Left lung (tissue), 10 donors: Measurements from ENCODE around the gene CDC42EP5. TPM values are rescaled to one million over a fixed set of nuclear protein-coding genes. Genes with fewer than 3 reads are reported as not detected.

Experiments used
- ATAC-seq: fragments of 200-7000 bp; cut with Tn5 transposase; one replicate; pipeline ENCODE4 v1.9.1; 2020; ENCODE audit warnings: moderate library complexity
- DNase-seq, 4 donors: peaks; one replicate each; pipeline ENCODE4 v3.0.0-alpha.2; 2013 to 2020
- H3K27ac ChIP-seq, 2 donors: fragments of 200-600 bp; sonication (generic) in 1 of 2; one replicate each; pipeline versions ENCODE4 v1.5.0 to v1.8.0; 2020 to 2021
- H3K27me3 ChIP-seq, 2 donors: fragments of 200-600 bp; sonication (generic) in 1 of 2; one replicate each; pipeline versions ENCODE4 v1.5.0 to v1.8.0; 2020 to 2021
- H3K36me3 ChIP-seq, 2 donors: fragments of 200-600 bp; sonication (generic) in 1 of 2; one replicate each; pipeline versions ENCODE4 v1.5.0 to v1.8.0; 2020 to 2021
- H3K4me1 ChIP-seq, 2 donors: fragments of 200-600 bp; one replicate each; pipeline ENCODE4 v1.8.0; 2021
- H3K4me3 ChIP-seq, 2 donors: fragments of 200-600 bp; sonication (generic) in 1 of 2; one replicate each; pipeline versions ENCODE4 v1.5.0 to v1.8.0; 2020 to 2021; ENCODE audit warnings: mild to moderate bottlenecking in 1 of 2
- H3K9me3 ChIP-seq, 2 donors: fragments of 200-600 bp; sonication (generic) in 1 of 2; one replicate each; pipeline versions ENCODE4 v1.5.0 to v1.8.0; 2020 to 2021
- CTCF ChIP-seq, 2 donors: fragments of 200-600 bp; sonication (generic) in 1 of 2; IDR thresholded peaks; one replicate each; pipeline versions ENCODE4 v1.5.0 to v1.8.0; 2021; ENCODE audit warnings: antibody characterized with exemption in 2 of 2
- intact Hi-C, 2 donors: fragments of 100-400 bp; cut with DNase I; formaldehyde crosslinking; loops; one replicate each; pipeline versions ENCODE4 v1.11.2 to v1.14.2; 2022
- polyA plus RNA-seq, 6 donors: library from polyadenylated mRNA; unstranded; fragments of 120-200 nt; gene quantifications; one replicate each; pipeline ENCODE4 v1.2.1, GENCODE V29; 2013; ENCODE audit not compliant: insufficient read length in 6 of 6
- total RNA-seq, 2 donors: library from RNA; stranded (reverse); fragmentation: NEBNext Ultra II Directional; extraction: Animal tissue kit (Norgen Biotek cat#: 25700); gene quantifications; one replicate each; pipeline ENCODE4 v1.2.1, GENCODE V29; 2021
- donor health status: DM: no; HTN: yes; CAD: no.
- donor health status: DM: no; HTN: no; CAD: no.

The CDC42EP5 gene
- total and polyA plus RNA-seq, 8 donors: 20.4 to 57.6 (median 31.1) TPM

DNA sequence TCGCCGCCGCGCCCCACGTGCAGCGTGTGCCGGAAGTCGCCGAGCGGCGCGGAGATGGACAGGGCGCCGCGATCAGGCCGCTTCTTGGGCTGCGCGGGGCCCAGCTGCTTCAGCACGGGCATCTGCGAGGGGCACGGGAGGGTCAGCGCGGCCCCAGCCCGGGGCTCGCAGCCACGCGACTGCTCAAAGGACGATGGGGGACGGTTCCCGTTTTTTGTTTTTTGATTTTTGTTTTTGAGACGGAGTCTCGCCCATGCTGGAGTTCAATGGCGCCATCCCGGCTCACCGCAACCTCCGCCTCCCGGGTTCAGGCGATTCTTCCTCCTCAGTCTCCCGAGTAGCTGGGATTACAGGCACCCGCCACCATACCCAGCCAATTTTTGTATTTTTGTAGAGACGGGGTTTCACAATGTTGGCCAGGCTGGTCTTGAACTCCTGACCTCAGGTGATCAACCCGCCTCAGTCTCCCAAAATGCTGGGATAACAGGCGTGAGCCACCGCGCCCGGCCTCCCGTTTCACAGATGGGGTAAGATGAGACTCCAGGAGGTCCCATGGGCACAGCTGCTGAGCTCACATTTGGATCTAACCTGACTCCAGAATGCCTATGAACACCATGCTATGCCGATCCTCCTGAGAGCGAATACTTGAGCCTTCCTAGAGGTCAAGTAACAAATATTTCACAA is 7.5 kb downstream of the CDC42EP5 start:
- H3K4me1 ChIP-seq: peaks cover 26 to 31% of the 10 kb centered on the region in 2 donors
- no peak overlapping the region for H3K27ac ChIP-seq
- ATAC-seq (no peak), DNase-seq (peak in 1 of 4 donors; percentile 83)
- peak overlapping the region in 1 of 2 donors; percentile 67 for H3K4me3 ChIP-seq
- no peaks in the 10 kb centered on the region for H3K9me3 ChIP-seq
- no peak for TF ChIP-seq CTCF (IDR thresholded peaks at IDR 0.05)
- peaks cover 0 to 19% of the 10 kb centered on the region in 2 donors for H3K36me3 ChIP-seq
- H3K27me3 ChIP-seq: peaks cover 2 to 34% of the 10 kb centered on the region in 2 donors
- intact Hi-C loops: no loop called here

GRCh38 chr19:54464630-54465425 is 8.3 kb downstream of the CDC42EP5 start:
- peak in 3 of 4 donors; percentile 88 to 98 (median 91) for DNase-seq
- ATAC-seq: peak; percentile 75
- peaks cover 0 to 26% of the 10 kb centered on the region in 2 donors for H3K27me3 ChIP-seq
- peaks cover 0 to 27% of the 10 kb centered on the region in 2 donors for H3K36me3 ChIP-seq
- peaks cover 22 to 31% of the 10 kb centered on the region in 2 donors for H3K4me1 ChIP-seq
- no peaks in the 10 kb centered on the region for H3K9me3 ChIP-seq
- intact Hi-C loops: no loop called here
- peak overlapping the region; percentile 41 to 67 for H3K4me3 ChIP-seq
- TF ChIP-seq CTCF (IDR thresholded peaks at IDR 0.05): peak in 1 of 2 donors; percentile 22
- H3K27ac ChIP-seq: peak overlapping the region; percentile 97

DNA sequence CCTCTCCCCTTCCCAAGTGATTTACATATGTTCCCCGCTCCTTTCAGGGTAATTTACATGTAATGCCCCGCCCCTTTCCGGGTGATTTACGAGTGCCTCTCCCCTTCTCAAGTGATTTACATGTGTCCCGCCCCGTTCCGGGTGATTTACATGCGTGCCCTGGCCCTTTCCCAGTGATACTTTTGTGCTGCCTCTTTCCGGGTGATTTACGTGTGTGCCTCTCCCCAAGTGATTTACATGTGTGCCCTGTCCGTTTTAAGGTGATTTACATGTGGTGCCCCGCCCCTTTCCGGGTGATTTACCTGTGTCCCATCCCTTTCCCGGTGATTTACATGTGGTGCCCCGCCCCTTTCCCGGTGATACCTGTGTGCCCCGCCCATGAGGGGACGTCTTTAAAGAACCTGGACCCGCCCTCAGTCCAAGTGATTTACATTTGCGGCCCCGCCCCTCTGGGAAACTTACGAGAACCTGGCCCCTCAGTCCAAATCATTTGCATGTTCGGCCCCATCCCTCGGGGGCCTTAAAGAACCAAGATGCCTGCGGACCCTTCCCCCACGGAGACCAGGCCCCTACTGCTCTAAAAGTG is 9.0 kb downstream of the CDC42EP5 start:
- TF ChIP-seq CTCF (IDR thresholded peaks at IDR 0.05): no peak
- H3K4me3 ChIP-seq: peak overlapping the region; percentile 41 to 67
- peaks cover 0 to 20% of the 10 kb centered on the region in 2 donors for H3K27me3 ChIP-seq
- intact Hi-C loops: no loop called here
- H3K9me3 ChIP-seq: no peaks in the 10 kb centered on the region
- DNase-seq: peak; percentile 84 to 94 (median 90)
- peak; percentile 75 for ATAC-seq
- H3K4me1 ChIP-seq: peaks cover 17 to 34% of the 10 kb centered on the region in 2 donors
- peak overlapping the region; percentile 97 for H3K27ac ChIP-seq
- H3K36me3 ChIP-seq: peaks cover 0 to 34% of the 10 kb centered on the region in 2 donors

DNA sequence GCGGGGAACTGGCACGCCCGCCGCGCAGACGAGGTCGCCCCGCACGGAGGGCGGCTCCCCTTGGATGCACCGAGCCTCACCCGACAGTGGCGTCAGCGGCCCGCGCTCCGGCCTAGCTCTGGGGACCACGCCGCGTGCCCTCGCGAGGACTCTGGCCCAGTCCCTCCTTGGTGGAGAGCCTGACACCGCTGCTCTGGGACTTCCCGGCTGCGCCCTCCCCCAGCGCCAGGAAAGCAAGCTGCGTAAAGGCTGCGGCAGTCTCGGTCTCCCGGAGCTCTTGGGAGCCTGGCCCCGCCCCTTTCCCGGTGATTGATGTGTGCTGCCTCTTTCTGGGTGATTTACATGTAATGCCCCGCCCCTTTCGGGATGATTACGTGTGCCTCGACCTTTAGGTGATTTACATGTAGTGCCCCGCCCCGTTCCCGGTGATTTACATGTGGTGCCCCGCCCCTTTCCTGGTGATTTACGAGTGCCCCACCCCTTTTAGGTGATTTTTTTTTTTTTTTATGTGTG is 9.5 kb downstream of the CDC42EP5 start, which contains the start of gene LENG9:
Gene LENG9, minus strand, starts transcription at position 248 of the 513 bp plus-strand sequence. CDS start 252 bp downstream, outside the sequence.
- Histone ChIP-seq H3K4me1 (peaks cover 17 to 34% of the 10 kb centered on the region in 2 donors), H3K4me3 (peak within 1 kb of the TSS; percentile 59 to 67), H3K36me3 (peaks cover 0 to 39% of the 10 kb centered on the region in 2 donors), H3K27ac (peak within 1 kb of the TSS; percentile 97), H3K27me3 (peaks cover 0 to 14% of the 10 kb centered on the region in 2 donors), H3K9me3 (no peaks in the 10 kb centered on the region)
- peak; percentile 96 to 99 (median 98) for DNase-seq
- intact Hi-C loops: no loop called here
- no peak for TF ChIP-seq CTCF (IDR thresholded peaks at IDR 0.05)
- ATAC-seq: peak; percentile 76
